GM19328 (cell line): Measurements from ENCODE around the gene TEX14.
"Not testable (repeated sequence)": the region's sequence is repeated elsewhere in the genome, so short reads cannot be mapped to it uniquely, and the experiment has no call there.

Experiments
- ATAC-seq: cut with Tn5 transposase; IDR thresholded peaks from one replicate; pipeline ENCODE4 v1.9.1; 2021; ENCODE audit warnings: mild to moderate bottlenecking, moderate library complexity; ENCODE audit not compliant: unreplicated experiment

TEX14 gene

GRCh38 chr17:58614859-58615459 is 76.9 kb downstream of the TEX14 start:
- no peak for ATAC-seq

GRCh38 chr17:58611331-58611730 is 80.5 kb downstream of the TEX14 start:
- ATAC-seq: no peak

- no peak for ATAC-seq
These were observed 84.9 kb downstream of the TEX14 start for GRCh38 chr17:58606934-58607333.

- ATAC-seq: no peak
These were observed 85.9 kb downstream of the TEX14 start for GRCh38 chr17:58605986-58606385.

GRCh38 chr17:58605470-58605869 is 86.4 kb downstream of the TEX14 start:
- ATAC-seq: no peak

- ATAC-seq: no peak
These were observed 89.9 kb downstream of the TEX14 start for GRCh38 chr17:58601976-58602375.

GRCh38 chr17:58597371-58597770 is 94.5 kb downstream of the TEX14 start:
- ATAC-seq: no peak

- no peak for ATAC-seq
These were observed 96.6 kb downstream of the TEX14 start for GRCh38 chr17:58595194-58595792.

- no peak for ATAC-seq
These were observed 98.7 kb downstream of the TEX14 start for GRCh38 chr17:58593123-58593522.

- no peak for ATAC-seq
These were observed 100.4 kb downstream of the TEX14 start for GRCh38 chr17:58591455-58591854.

GRCh38 chr17:58590377-58590776 is 101.5 kb downstream of the TEX14 start:
- no peak for ATAC-seq

GRCh38 chr17:58587713-58588117 is 104.1 kb downstream of the TEX14 start:
- ATAC-seq: no peak

- ATAC-seq: no peak
These were observed 105.7 kb downstream of the TEX14 start for GRCh38 chr17:58586009-58586644.

- ATAC-seq: no peak
These were observed 106.3 kb downstream of the TEX14 start for GRCh38 chr17:58585554-58585953.

- no peak for ATAC-seq
These were observed 108.4 kb downstream of the TEX14 start for GRCh38 chr17:58583486-58583885.

GRCh38 chr17:58582718-58583117 is 109.1 kb downstream of the TEX14 start:
- not testable (repeated sequence) for ATAC-seq

- ATAC-seq: no peak
These were observed 111.2 kb downstream of the TEX14 start for GRCh38 chr17:58580671-58581070.

- no peak for ATAC-seq
These were observed 114.1 kb downstream of the TEX14 start for GRCh38 chr17:58577696-58578095.

- no peak for ATAC-seq
These were observed 115.0 kb downstream of the TEX14 start for GRCh38 chr17:58576679-58577367.

GRCh38 chr17:58575511-58575910 is 116.3 kb downstream of the TEX14 start:
- ATAC-seq: no peak

GRCh38 chr17:58574025-58574424 is 117.8 kb downstream of the TEX14 start:
- ATAC-seq: no peak

GRCh38 chr17:58572846-58573245 is 119.0 kb downstream of the TEX14 start:
- ATAC-seq: no peak
